ENCODE data around the gene ATG4B.

- no peak for TF ChIP-seq CTCF (IDR thresholded peaks at IDR 0.05; ENCODE audit: extremely low read depth in 1 of 2, insufficient read depth in 1 of 2, low read depth in 1 of 2, low read length in 2 of 2)
- TF ChIP-seq POLR2AphosphoS5 (IDR thresholded peaks at IDR 0.05; ENCODE audit: insufficient read depth, low read depth, low read length) = no peak
- TF ChIP-seq, protein P1, sequence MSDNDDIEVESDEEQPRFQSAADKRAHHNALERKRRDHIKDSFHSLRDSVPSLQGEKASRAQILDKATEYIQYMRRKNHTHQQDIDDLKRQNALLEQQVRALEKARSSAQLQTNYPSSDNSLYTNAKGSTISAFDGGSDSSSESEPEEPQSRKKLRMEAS (IDR thresholded peaks at IDR 0.05; ENCODE audit: insufficient read depth, insufficient read length) = no peak
Measured at GRCh38 chr2:241660593-241661213, 23.2 kb downstream of the ATG4B start.
